Colon (tissue), 2 donors: ENCODE measurements around the gene SLC2A3.
"Not testable (repeated sequence)": the region's sequence is repeated elsewhere in the genome, so short reads cannot be mapped to it uniquely, and the experiment has no call there.

Experiments used
- FAIRE-seq: peaks from 2 replicates; lab custom pipeline; 2012; peaks lifted over from hg19 to GRCh38; lab: Jason Lieb, UNC
- donor health status: control.
- donor health status: control.

Gene SLC2A3

DNA sequence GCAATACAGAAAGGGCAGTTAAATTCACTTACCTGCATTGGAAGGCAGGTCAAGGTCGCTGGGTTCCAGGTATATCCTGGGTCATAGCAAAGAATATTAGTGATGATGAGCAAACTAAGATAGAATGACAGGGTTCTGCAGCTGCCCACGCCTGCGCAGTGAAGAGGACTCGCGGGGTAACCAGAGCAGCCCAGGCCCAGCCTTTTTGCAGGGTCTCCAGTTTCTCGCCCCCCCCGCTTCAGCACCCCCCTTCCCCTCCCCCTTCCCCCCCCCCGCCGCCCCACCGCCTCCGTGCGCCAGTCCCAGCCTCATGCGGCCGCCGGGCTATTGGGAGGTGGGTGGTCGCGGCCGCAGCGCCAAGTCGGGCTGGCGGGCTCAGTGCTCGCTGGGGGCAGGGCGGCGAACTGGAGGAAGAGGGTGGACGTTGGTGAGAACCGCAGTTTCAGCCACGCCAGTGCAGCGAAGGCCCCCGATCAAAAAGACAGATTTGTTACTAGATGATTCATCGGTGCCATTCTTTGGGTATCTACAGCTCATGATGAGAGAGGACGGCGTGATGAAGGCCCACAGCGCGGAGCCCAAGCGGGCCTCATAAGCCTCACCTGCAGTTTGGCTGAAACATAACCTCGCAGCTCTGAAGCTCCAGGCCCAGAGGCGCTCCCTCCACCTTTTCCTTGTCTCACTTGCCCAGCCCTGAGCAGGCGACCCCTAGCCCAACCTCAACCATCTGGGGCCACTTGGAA lies 20.2 kb downstream of the SLC2A3 start:
- no peak for FAIRE-seq

DNA sequence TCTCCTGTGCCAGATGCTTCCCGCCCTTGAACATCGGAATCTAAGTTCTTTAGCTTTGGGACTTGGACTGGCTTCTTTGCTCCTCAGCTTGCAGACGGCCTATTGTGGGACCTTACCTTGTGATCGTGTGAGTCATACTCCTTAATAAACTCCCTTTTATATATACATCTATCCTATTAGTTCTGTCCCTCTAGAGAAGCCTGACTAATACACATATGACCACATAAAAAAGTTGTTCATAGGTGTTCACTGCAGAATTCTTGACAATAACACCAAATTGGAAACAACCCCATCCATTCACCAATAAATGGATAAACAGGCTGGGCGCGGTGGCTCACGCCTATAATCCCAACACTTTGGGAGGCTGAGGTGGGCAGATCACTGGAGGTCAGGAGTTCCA lies 25.9 kb downstream of the SLC2A3 start:
- not testable (repeated sequence) for FAIRE-seq

DNA sequence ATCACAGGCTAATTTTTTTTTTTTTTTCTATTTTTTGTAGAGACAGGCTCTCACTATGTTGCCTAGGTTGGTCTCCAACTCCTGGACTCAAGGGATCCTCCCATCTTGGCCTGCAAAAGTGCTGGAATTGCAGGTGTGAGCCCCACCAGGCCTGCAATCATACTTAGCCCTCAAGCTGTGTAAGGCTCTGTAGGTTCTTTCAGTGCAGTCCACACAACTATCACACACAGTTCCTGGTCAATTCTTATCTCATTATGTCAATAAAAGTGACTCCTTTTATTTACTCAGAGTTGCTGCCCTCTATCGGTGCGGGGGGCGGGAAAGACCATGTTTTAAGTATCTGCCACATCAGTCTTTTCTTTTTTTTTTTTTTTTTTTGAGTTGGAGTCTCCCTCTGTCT lies 29.0 kb downstream of the SLC2A3 start:
- no peak for FAIRE-seq

GRCh38 chr12:7906303-7906702 lies 29.7 kb downstream of the SLC2A3 start:
- not testable (repeated sequence) for FAIRE-seq

GRCh38 chr12:7905600-7906125 lies 30.3 kb downstream of the SLC2A3 start:
- not testable (repeated sequence) for FAIRE-seq

DNA sequence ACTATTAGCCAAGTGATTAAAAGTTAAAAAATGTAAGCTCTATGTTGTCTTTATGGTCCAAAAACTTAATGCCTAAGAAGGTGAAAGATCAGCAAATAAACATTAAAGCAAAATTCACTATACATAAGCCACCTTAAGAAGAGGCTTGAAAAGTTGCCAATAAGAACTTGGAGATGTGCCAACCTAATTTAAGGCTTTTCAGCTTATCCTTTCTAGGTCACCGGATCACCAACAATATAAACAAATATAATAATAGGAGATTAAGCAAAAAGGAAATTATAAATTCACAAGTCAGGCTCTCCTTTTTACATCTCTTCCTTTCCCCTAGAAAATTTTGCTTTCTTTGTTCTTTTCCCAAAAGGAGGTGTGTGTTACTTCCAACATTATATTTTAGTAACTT lies 30.9 kb downstream of the SLC2A3 start:
- no peak for FAIRE-seq

DNA sequence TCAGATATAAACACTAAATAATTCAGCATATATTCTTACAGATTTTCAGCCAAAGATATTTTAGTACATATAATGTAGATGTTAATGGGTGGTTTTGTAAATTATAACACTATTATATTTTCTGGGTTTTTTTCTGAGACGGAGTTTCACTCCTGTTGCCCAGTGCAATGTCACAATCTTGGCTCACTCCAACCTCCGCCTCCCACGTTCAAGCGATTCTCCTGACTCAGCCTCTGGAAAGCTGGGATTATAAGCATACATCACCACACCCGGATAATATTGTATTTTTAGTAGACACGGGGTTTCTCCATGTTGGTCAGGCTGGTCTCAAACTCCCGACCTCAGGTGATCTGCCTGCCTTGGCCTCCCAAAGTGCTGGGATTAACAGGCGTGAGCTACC lies 33.6 kb downstream of the SLC2A3 start:
- not testable (repeated sequence) for FAIRE-seq

GRCh38 chr12:7899755-7900154 lies 36.2 kb downstream of the SLC2A3 start:
- no peak for FAIRE-seq

- not testable (repeated sequence) for FAIRE-seq
These were observed 39.3 kb downstream of the SLC2A3 start for GRCh38 chr12:7896726-7897125.

DNA sequence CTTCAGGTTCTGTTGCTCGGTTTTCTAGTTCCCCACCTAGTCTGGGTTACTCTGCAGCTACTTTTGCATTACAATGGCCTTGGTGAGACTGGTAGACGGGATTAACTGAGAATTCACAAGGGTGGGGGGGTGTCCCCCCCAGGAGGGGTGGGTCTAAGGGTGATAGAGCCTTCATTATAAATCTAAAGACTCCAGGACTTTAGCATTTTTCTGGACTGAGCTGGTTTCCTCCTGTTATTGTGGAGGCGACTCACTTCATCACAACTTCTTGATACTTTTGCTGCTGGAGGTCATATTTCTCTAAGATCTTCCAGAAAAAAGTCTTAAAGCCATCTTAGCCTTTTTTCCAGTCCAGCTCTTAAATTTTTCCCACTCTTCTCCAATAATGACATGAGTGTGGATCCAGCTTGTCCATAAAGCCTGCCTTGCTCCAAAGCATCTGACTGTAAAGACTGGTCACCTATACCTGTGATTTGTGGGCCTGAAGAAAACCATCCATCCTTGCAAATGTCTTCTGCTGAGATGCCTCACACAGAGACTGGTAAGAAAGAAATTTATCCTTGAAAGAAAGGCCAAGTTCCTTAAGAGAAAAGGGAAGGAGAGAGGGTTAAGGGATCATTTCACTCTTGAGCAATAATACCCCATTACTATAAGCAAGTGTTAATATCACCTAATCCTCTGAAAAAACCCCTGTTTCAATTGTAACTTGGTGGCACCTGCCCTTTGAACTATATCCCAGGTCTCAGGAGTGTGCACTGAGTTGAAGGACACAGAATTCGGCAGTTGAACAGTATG lies 43.6 kb downstream of the SLC2A3 start:
- FAIRE-seq: no peak

- FAIRE-seq: no peak
These were observed 51.3 kb downstream of the SLC2A3 start for GRCh38 chr12:7884689-7885088.

DNA sequence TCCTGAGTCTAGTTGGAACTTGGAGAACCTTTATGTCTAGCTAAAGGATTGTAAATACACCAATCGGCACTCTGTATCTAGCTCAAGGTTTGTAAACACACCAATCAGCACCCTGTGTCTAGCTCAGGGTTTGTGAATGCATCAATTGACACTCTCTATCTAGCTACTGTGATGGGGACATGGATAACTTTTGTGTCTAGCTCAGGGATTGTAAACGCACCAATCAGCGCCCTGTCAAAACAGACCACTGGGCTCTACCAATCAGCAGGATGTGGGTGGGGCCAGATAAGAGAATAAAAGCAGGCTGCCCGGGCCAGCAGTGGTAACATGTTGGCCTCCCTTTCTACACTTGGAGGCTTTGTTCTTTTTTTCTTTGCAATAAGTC lies 54.3 kb downstream of the SLC2A3 start:
- FAIRE-seq: not testable (repeated sequence)

DNA sequence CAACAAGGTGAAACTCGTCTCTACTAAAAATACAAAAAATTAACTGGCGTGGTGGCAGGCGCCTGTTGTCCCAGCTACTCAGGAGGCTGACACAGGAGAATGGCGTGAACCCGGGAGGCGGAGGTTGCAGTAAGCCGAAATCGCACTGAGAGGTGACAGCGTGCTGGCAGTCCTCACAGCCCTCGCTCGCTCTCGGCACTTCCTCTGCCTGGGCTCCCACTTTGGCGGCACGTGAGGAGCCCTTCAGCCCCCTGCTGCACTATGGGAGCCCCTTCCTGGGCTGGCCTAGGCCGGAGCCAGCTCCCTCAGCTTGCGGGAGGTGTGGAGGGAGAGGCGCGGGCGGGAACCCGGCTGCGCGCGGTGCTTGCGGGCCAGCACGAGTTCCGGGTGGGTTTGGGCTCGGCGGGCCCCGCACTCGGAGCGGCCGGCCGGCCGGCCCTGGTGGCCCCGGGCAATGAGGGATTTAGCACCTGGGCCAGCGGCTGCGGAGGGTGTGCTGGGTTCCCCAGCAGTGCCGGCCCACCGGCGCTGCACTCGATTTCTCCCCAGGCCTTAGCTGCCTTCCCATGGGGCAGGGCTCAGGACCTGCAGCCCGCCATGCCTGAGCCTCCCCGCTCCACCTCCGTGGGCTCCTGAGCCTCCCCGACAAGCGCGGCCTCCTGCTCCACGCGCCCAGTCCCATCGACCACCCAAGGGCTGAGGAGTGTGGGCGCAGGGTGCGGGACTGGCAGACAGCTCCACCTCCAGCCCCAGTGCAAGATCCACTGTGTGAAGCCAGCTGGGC lies 54.8 kb downstream of the SLC2A3 start:
- FAIRE-seq: not testable (repeated sequence)

GRCh38 chr12:7879246-7879645 lies 56.7 kb downstream of the SLC2A3 start:
- FAIRE-seq: no peak

- no peak for FAIRE-seq
These were observed 58.6 kb downstream of the SLC2A3 start for GRCh38 chr12:7877420-7877819.

DNA sequence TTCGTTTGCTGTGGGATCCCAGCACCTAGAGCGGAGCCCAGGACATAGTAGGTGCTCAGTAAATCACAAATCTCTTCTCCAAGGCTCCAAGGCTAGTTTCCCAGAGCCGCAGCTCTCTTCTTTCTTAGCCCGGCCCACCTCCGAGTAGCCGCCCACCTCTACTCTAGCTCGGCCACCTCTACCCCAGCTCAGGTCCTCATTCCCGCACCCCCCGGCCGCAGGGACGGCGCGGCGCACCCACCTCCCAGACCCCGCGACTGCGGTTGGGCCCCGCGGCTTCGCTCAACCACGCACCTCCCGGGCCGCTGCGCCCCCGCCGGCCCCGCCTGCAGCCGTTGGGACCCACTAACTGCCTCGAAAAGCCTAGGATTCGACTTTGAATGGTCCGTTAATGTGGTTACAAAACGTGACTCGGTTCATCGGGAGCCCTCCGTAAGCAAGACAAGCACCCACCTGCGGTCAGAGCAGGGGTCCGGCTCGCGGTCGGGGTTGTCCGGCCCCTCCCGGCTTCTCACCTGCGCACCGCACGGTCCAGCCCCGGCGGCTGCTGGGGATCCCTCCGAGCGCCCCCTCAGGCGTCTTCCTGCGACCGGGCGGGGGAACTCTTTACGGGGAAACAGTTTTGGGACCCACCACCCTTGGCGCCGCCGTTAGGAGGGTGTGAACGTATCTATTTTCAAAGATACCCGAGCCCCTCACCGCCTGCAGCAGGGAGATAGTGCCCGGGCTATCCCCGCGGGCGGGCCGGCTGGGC lies 63.2 kb downstream of the SLC2A3 start, which contains the start of gene SLC2A14:
SLC2A14 (minus strand) TSS at position 350 of the 754 bp plus-strand sequence. CDS start 3,035 bp downstream, outside the sequence.
- FAIRE-seq: no peak

GRCh38 chr12:7870335-7870734 lies 65.7 kb downstream of the SLC2A3 start:
- no peak for FAIRE-seq
